HG02884 (cell line): ENCODE results near the gene KLC1.

Experiments used
- ATAC-seq: cut with Tn5 transposase; IDR thresholded peaks from one replicate; pipeline ENCODE4 v1.9.1; 2021; ENCODE audit warnings: mild to moderate bottlenecking, moderate library complexity; ENCODE audit not compliant: unreplicated experiment

The KLC1 gene

GRCh38 chr14:103731916-103732867 lies 103.2 kb downstream of the KLC1 start:
- no peak for ATAC-seq

DNA sequence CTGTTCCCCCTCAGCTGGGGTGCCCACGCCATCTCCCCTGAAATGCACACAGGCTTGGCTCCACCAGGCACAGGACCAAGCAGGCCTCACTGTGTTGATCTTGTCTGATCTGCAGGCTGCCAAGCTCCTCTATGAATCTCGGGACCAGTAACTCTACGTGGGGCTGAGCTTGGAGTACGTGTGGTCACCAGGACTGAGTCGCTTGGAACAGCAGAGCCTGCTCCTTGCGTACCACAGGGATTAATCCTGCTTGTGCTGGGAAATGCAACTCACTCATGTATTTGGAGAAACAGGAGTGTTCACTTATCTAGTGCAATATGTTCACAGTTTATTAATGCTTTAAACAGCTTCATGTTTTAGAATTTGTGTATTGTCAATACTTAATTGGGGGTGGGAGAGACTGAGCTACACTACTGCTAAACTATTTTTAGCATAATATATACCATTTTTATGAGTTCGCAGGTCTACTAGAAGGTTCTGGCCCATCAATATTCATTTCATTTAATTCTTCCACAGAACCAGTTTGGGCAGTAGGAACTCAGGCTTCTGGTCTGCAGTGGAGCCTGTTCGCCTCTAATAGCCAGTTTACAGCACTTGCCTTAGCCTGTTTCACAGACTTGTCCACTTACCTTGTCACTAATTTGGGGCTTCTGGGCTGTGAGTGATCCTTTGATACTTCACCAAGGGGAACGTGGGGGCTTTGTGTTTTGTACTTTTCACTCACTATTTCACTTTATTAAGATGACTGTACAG lies 104.0 kb downstream of the KLC1 start:
- ATAC-seq: no peak

GRCh38 chr14:103733651-103734050 lies 104.6 kb downstream of the KLC1 start:
- ATAC-seq: no peak

GRCh38 chr14:103734081-103734888 lies 105.3 kb downstream of the KLC1 start:
- no peak for ATAC-seq

DNA sequence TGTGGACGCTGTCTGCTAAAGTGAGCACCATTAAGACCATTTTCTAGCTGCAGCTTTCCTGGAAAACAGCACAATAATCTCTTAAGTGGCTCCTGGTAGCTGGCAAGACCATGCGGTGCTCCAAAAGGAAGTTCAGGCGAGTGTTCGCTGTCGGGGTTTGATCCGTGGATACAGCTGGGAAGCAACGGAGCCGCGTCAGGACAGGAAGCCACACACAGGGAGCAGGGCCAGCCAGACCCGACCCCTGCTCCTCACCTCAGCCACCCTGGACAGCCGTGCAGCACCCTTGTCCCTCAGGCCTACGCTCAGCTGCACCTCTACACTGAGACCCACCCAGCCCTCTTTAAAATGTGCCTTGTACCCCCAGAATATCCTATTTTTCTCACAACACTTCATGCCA lies 106.0 kb downstream of the KLC1 start:
- ATAC-seq: no peak

GRCh38 chr14:103735439-103735814 lies 106.4 kb downstream of the KLC1 start:
- no peak for ATAC-seq

- no peak for ATAC-seq
Measured at GRCh38 chr14:103735815-103736545, 107.0 kb downstream of the KLC1 start.

DNA sequence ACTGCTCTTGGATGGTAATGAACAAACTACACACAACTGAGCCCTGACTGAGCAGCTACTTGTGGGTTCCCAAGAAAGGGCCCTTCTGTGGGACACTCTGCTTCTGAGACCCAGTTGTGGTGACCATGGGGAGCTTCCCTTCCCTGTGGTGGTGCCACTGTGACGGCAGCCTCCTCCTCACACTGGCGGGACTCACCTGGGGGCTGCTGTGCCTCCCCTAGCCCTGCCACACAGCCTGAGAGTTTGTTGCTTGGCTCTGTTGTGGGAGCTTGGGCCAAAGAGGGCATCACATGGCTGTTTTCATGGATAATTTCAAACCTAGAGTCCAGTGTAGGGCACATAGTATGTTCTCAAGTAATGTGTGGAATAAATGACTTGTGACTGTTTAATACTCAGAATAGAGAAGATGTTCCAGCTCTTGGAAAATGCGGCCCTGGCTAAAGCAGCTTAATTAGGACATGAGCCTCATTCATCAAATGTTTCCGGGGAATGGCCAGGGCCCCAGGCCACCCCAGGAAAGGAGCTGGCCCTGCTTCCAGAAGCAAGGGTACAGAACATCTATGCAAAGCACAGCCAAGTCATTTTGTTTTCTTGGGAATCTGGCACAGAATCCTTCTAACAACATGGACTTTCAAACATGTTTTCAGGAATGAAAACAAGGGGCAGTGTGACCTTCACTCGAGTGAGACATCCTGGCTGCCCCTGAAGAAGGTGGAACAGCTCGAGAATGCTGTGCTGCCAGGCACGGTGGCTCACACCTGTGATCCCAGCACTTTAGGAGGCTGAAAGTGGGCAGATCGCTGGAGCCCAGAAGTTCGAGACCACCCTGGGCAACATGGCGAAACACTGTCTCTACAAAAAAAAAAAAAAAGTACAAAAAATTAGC lies 107.8 kb downstream of the KLC1 start:
- ATAC-seq: no peak

DNA sequence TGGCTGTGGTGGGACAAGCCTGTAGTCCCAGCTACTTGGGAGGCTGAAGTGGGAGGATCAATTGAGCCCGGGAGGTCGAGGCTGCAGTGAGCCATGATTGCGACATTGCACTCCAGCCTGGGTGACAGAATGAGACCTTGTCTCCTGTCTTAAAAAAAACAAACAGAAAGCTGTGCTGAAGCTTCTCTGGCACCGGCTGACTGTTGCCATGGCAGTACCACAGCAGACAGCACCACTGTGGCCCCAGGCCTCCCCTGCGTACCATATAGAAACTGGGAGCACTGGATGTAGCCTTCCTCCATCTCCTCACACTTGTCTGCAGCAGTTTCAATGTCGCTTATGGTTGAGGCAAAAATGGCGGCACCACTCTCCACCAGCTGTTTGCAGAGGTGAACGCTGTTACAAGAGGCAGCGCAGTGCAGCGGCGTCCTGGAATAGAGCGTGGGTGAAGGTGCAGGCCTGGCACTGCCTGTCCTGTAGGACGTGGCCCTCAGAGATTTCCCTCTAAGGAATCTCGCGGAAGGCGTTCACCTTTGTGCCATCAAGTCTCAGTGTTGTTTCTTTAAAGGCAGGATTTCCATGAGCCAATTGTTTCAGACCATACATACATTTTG lies 108.5 kb downstream of the KLC1 start:
- no peak for ATAC-seq

- ATAC-seq: no peak
Measured at GRCh38 chr14:103738166-103738565, 109.2 kb downstream of the KLC1 start.

DNA sequence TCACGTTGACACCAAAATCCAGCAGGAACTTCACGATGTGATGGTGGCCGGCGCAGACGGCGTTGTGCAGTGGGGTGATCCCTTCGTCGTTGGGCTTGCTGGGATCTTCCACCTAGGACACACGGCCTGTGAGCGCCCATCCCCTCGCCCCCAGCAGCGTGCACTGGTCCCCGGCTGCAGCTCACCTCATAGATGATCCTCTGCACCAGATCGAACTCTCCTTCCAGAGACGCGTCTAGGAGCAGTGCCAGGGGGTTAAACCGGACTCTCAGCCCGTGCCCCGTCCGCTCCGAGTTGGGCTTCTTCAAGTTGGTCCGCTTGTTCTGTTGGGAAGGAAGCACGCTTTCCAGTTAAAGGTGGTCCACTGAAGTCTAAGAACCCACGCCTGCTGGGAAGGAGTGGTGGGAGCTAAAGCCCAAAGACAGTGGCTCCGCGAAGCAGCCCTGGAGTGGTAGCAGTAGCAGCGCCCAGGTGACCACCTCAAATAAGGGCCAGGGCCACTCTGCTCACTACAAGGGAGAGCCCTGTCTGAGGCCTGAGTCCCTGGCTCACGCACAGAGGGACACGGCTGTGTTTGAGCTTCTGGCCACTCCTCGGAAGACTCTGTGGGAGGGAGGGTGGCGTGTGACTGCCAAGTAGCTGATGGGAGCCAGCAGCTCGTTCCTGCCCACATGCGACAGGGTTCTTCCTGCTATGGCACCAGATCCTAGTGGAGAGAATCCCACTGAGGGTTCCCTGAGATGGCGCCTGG lies 109.9 kb downstream of the KLC1 start:
- no peak for ATAC-seq

DNA sequence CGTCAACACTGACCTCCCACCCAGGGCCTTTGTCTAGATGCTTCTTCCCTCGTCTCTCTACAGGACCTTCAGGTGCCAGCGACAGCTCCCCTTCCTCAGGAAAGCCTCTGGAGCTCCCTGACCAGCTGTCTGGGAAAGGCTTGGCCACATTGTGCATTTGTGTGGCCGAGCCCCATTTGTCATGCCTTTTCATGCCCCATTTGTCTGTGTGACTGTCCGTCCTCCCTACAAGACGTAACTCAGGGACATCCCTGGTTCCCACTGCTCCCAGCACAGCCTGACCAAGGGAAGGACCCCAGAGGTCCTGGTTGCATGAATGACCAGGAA lies 110.4 kb downstream of the KLC1 start:
- ATAC-seq: no peak

- ATAC-seq: no peak
Measured at GRCh38 chr14:103739793-103740501, 110.9 kb downstream of the KLC1 start.

GRCh38 chr14:103740991-103741689 lies 112.1 kb downstream of the KLC1 start:
- no peak for ATAC-seq

DNA sequence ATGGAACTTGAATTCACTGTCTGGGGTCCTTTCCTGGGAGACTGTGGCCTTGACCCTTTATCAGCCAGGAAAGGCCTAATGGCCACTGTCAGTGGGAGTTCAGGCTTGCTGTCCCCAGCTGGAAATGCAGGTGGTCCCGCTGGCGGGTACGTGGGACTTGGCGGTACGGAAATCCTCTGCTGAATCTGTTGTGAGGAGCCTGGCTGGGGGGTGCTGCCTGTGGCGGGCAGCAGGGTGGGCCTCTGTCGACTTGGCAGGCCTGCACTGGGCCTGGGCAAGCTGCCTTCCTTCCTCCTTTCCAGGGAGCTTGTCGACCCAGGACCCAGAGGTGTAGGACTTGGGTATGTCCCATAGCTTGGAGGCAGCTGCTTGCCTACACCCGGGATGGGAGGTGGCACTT lies 112.9 kb downstream of the KLC1 start:
- ATAC-seq: no peak

- no peak for ATAC-seq
Measured at GRCh38 chr14:103742499-103743255, 113.7 kb downstream of the KLC1 start.

- no peak for ATAC-seq
Measured at GRCh38 chr14:103743691-103744090, 114.7 kb downstream of the KLC1 start.
